Body of pancreas (tissue), 4 donors: ENCODE results near the gene ACTR1B. TPM values are rescaled to one million over a fixed set of nuclear protein-coding genes. Genes with fewer than 3 reads are reported as not detected.

Experiments used
- ATAC-seq: fragments of 150-250 bp; one replicate; pipeline ENCODE4 v1.9.1; 2016
- DNase-seq, 4 donors: peaks; one replicate each; pipeline ENCODE4 v3.0.0-alpha.2; 2019
- H3K27ac ChIP-seq, 4 donors: fragments of 200-600 bp; sonication (generic); 1 replicate in 3 of 4; 2 replicates in 1 of 4; pipeline versions ENCODE4 v1.5.1 to v1.6.1; 2016 to 2019; ENCODE audit warnings: mild to moderate bottlenecking in 1 of 4, mixed read lengths in 1 of 4, moderate library complexity in 1 of 4
- H3K27me3 ChIP-seq, 2 donors: fragments of 200-600 bp; sonication (generic); one replicate each; pipeline ENCODE4 v1.6.0; 2016; ENCODE audit warnings: mild to moderate bottlenecking in 1 of 2
- H3K36me3 ChIP-seq, 2 donors: fragments of 200-600 bp; sonication (generic); replicated peaks in 1 of 2; 2 replicates each; pipeline ENCODE4 v1.5.1; 2016; ENCODE audit warnings: low read depth in 2 of 2; ENCODE audit not compliant: insufficient read depth in 1 of 2
- H3K4me1 ChIP-seq: fragments of 200-600 bp; sonication (generic); one replicate; pipeline ENCODE4 v1.6.0; 2016
- H3K4me3 ChIP-seq, 2 donors: fragments of 200-600 bp; sonication (generic); 1 replicate in 1 of 2; 2 replicates in 1 of 2; pipeline ENCODE4 v1.5.1; 2016 to 2019
- H3K9me3 ChIP-seq, 3 donors: fragments of 200-600 bp; sonication (generic); 1 replicate in 2 of 3; 2 replicates in 1 of 3; pipeline ENCODE4 v1.5.1; 2016
- POLR2A ChIP-seq, 3 donors: fragments of 450-650 bp; IDR thresholded peaks; one replicate each; pipeline ENCODE4 v1.6.1; 2016; ENCODE audit warnings: antibody characterized with exemption in 3 of 3, mild to moderate bottlenecking in 2 of 3
- WGBS, 2 donors: methylation state at CpG; one replicate each; pipeline ENCODE4 v1.1.5; 2017; 5-methylcytosine and 5-hydroxymethylcytosine counted together
- intact Hi-C: fragments of 100-400 bp; cut with DNase I; formaldehyde crosslinking; loops from one replicate; pipeline ENCODE4 v1.15.1; 2023
- total RNA-seq, 2 donors: library from RNA; depleted of rRNA; stranded (reverse); fragments of >200 nt; gene quantifications; one replicate each; pipeline ENCODE4 v1.1.0, GENCODE V29; 2016
- TF ChIP-seq, protein P1 (sequence below), 7 experiments: fragments of 450-650 bp in 4 of 7; fragments of 200-600 bp in 3 of 7; sonication (generic) in 3 of 7; IDR thresholded peaks; one replicate each; pipeline ENCODE4 v1.5.1; 2016 to 2019; ENCODE audit warnings: antibody characterized with exemption in 7 of 7

ACTR1B gene
- total RNA-seq, 2 donors from 2014 or later: 57.6 to 74.2 TPM

DNA sequence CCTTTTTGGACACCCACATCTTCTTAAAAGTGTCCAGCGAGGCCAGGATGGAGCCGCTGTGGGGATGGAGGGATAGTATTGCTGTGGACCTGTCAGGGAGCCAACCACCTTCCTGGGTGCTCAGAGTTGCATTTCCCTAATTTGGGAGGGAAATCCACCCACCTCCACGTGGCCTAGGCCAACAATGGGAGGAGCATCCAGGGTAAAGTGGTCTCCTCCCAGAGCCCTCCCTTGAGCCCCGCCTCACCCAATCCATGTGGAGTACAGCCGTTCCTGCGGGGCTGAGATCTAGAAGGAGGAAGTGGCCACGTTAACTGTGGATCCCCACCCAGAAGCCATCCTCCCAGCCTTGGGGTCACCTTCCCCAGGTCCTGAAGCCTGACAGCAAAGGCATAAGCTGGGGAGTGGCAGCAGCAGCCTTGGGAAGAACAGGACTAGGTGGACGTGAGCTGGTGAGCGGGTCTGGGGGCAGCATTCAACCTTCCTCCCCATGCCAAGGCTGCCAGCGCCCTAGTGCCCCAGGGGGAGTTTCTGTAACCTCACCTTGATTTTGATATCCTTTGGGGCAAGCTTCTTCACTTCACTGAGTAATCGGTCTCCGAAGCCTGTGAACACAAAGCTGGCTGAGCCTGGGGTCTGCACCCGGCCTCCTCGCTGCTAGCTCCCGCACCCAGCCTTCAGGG lies 6.8 kb downstream of the ACTR1B start:
- ATAC-seq (no peak), DNase-seq (no peak)
- no peak for TF ChIP-seq POLR2A (IDR thresholded peaks at IDR 0.05)
- TF ChIP-seq, protein P1, sequence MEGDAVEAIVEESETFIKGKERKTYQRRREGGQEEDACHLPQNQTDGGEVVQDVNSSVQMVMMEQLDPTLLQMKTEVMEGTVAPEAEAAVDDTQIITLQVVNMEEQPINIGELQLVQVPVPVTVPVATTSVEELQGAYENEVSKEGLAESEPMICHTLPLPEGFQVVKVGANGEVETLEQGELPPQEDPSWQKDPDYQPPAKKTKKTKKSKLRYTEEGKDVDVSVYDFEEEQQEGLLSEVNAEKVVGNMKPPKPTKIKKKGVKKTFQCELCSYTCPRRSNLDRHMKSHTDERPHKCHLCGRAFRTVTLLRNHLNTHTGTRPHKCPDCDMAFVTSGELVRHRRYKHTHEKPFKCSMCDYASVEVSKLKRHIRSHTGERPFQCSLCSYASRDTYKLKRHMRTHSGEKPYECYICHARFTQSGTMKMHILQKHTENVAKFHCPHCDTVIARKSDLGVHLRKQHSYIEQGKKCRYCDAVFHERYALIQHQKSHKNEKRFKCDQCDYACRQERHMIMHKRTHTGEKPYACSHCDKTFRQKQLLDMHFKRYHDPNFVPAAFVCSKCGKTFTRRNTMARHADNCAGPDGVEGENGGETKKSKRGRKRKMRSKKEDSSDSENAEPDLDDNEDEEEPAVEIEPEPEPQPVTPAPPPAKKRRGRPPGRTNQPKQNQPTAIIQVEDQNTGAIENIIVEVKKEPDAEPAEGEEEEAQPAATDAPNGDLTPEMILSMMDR (IDR thresholded peaks at IDR 0.05): no peak
- Histone ChIP-seq H3K36me3 (peaks cover 9 to 17% of the 10 kb centered on the region in 2 donors), H3K27me3 (no peaks in the 10 kb centered on the region), H3K4me3 (no peak overlapping the region), H3K9me3 (no peaks in the 10 kb centered on the region), H3K4me1 (peaks cover 14% of the 10 kb centered on the region), H3K27ac (no peak overlapping the region)
- 90 to 93% methylated on average over 12 to 15 of the region's 15 CpGs for WGBS, 2 donors
- intact Hi-C loops: no loop called here

DNA sequence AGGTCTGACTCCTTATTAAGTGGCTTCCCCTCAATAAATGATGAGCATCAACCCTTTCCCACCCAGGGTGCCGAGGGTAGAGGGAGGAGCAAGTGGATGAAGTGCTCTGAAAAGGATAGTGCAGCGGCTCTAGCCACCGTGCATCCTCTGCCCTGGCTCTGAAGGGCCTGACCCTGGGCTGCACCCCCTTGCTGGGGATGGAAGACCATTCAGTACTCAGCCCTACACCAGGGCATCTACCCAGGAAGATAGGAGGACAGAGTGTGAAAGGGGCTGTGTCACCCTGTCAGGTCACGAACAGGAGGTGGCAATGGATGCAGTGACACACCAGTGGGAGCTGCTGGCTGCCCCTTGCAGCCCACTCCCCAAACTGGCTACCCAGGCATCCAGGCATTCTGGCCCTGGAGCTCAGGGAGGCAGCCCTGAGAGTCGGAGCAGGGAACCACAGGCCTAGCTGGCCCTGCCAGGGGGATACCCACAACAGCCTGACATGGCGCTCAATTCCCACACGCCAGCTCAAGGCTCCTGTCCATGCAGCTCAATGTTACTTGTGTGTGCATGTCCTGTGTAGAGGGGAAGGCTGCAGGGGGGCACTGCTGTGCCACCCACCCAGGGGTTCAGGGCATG lies 7.6 kb downstream of the ACTR1B start:
- no peaks in the 10 kb centered on the region for H3K27me3 ChIP-seq
- DNase-seq (no peak), ATAC-seq (no peak)
- H3K4me3 ChIP-seq: no peak overlapping the region
- no peak overlapping the region for H3K27ac ChIP-seq
- intact Hi-C loops: no loop called here
- no peaks in the 10 kb centered on the region for H3K9me3 ChIP-seq
- 95 to 98% methylated on average over 6 to 7 of the region's 7 CpGs for WGBS, 2 donors
- peaks cover 9 to 17% of the 10 kb centered on the region in 2 donors for H3K36me3 ChIP-seq
- TF ChIP-seq, protein P1 (IDR thresholded peaks at IDR 0.05): no peak
- TF ChIP-seq POLR2A (IDR thresholded peaks at IDR 0.05): no peak
- H3K4me1 ChIP-seq: peaks cover 6% of the 10 kb centered on the region

DNA sequence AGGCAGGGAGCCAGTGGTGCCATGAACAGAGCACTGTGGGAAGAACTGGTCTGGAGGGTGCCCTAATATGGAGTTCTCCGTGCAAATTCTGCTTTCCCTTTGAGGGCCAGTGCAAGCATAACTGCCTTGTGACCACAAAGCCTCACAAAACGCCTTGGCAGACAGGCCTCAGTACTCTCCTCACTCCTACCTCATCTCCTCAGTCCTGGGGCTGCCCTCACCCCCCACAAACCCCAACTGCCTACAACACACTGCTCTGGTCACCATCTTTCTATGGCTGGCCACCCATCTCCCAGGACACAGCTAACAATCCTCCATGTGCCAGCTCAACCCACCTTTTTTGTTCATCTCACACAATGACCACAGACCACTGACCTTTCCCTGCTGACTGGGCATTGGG lies 9.1 kb downstream of the ACTR1B start:
- Histone ChIP-seq H3K27ac (no peak overlapping the region), H3K9me3 (no peaks in the 10 kb centered on the region), H3K27me3 (no peaks in the 10 kb centered on the region), H3K4me3 (no peak overlapping the region), H3K36me3 (peaks cover 9 to 17% of the 10 kb centered on the region in 2 donors), H3K4me1 (no peaks in the 10 kb centered on the region)
- WGBS, 2 donors: 93 to 96% methylated on average over 2 of the region's 2 CpGs
- ATAC-seq: no peak
- TF ChIP-seq, protein P1 (IDR thresholded peaks at IDR 0.05): no peak
- TF ChIP-seq POLR2A (IDR thresholded peaks at IDR 0.05): no peak
- intact Hi-C loops: no loop called here
- DNase-seq: no peak

DNA sequence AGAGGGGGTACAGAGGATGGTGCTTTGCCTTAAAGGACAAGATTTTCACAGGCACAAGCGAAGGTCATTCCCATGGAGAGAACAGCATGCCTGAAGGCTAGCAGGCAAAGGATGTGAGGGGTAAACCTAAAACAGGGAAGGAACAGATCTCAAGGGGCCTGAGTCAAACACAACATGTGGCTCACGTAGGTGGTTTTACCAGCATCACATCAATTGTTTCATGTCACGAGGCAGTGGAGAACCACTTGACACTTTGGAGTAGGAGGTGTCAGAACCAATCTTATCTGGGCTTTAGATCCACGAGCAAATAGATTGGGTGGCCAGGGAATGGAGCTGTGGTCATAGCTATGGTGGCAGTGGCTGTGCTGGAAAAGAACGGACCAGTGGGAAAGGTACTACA lies 9.5 kb downstream of the ACTR1B start:
- no peaks in the 10 kb centered on the region for H3K4me1 ChIP-seq
- no peak overlapping the region for H3K27ac ChIP-seq
- no peak for DNase-seq
- no peak overlapping the region for H3K4me3 ChIP-seq
- H3K36me3 ChIP-seq: peaks cover 9 to 17% of the 10 kb centered on the region in 2 donors
- no peaks in the 10 kb centered on the region for H3K27me3 ChIP-seq
- H3K9me3 ChIP-seq: no peaks in the 10 kb centered on the region
- no peak for ATAC-seq
- WGBS, 2 donors: 91 to 93% methylated on average over 5 of the region's 5 CpGs
- TF ChIP-seq, protein P1 (IDR thresholded peaks at IDR 0.05): no peak
- no peak for TF ChIP-seq POLR2A (IDR thresholded peaks at IDR 0.05)
- intact Hi-C loops: no loop called here
